WTC11 (cell line): ENCODE data around the gene SORCS1. TPM values are rescaled to one million over a fixed set of nuclear protein-coding genes. Genes with fewer than 3 reads are reported as not detected.

Experiments
- ATAC-seq: fragments of 200-7000 bp; cut with Tn5 transposase; 2 replicates; pipeline ENCODE4 v1.10.0; 2021; ENCODE audit warnings: mild to moderate bottlenecking, moderate library complexity
- CTCF ChIA-PET: fragments of 300-600 bp; sonication (Branson Sonifier 250); formaldehyde crosslinking; loops from one replicate; lab custom pipeline; 2021; ENCODE audit warnings: antibody characterized with exemption; lab: Charles Lee
- POLR2A ChIA-PET: fragments of 350-600 bp; sonication (Branson Sonifier 250); formaldehyde crosslinking; loops from one replicate; lab custom pipeline; 2021; ENCODE audit warnings: antibody characterized with exemption; lab: Charles Lee
- DNase-seq: peaks from one replicate; pipeline ENCODE4 v3.0.0; 2021; ENCODE audit warnings: low spot score
- H3K27ac Mint-ChIP-seq: 2 replicates; pipeline ENCODE4 v1.8.0; 2021; ENCODE audit warnings: mixed read lengths
- H3K27me3 Mint-ChIP-seq: 2 replicates; pipeline ENCODE4 v1.8.0; 2021; ENCODE audit warnings: low read depth, mild to moderate bottlenecking, moderate library complexity, mixed read lengths
- H3K36me3 Mint-ChIP-seq: 2 replicates; pipeline ENCODE4 v1.8.0; 2021; ENCODE audit warnings: mixed read lengths
- H3K4me1 Mint-ChIP-seq: 2 replicates; pipeline ENCODE4 v1.8.0; 2022; ENCODE audit warnings: mixed read lengths
- H3K4me3 Mint-ChIP-seq: 2 replicates; pipeline ENCODE4 v1.8.0; 2021; ENCODE audit warnings: mild to moderate bottlenecking, moderate library complexity, mixed read lengths
- H3K9me3 Mint-ChIP-seq: 2 replicates; pipeline ENCODE4 v1.8.0; 2021; ENCODE audit warnings: mixed read lengths
- ATF2 ChIP-seq: sonication (generic); formaldehyde crosslinking; IDR thresholded peaks from 2 replicates; pipeline ENCODE4 v1.8.1; 2022; ENCODE audit warnings: low read depth, missing genetic modification reagents, borderline replicate concordance
- ATF3 ChIP-seq: sonication (generic); formaldehyde crosslinking; conservative IDR thresholded peaks from 2 replicates; pipeline ENCODE4 v1.8.1; 2022; ENCODE audit warnings: mild to moderate bottlenecking, missing genetic modification reagents
- ATF6 ChIP-seq: sonication (generic); formaldehyde crosslinking; IDR thresholded peaks from 2 replicates; pipeline ENCODE4 v1.8.1; 2023; ENCODE audit warnings: mild to moderate bottlenecking, missing genetic modification reagents
- CREB1 ChIP-seq: sonication (generic); formaldehyde crosslinking; IDR thresholded peaks from 2 replicates; pipeline ENCODE4 v1.8.0; 2023; ENCODE audit warnings: mild to moderate bottlenecking, missing genetic modification reagents
- ELF4 ChIP-seq: sonication (generic); formaldehyde crosslinking; IDR thresholded peaks from 2 replicates; pipeline ENCODE4 v1.8.1; 2022; ENCODE audit warnings: low read depth, mild to moderate bottlenecking, moderate library complexity, missing genetic modification reagents
- FOXK1 ChIP-seq: sonication (generic); formaldehyde crosslinking; IDR thresholded peaks from 2 replicates; pipeline ENCODE4 v1.8.0; 2022; ENCODE audit warnings: mild to moderate bottlenecking, moderate library complexity, missing genetic modification reagents
- GRHL2 ChIP-seq: fragments of 250-450 bp; sonication (Bioruptor Pico); IDR thresholded peaks from 2 replicates; pipeline ENCODE4 v1.8.0; 2022; ENCODE audit warnings: mild to moderate bottlenecking, moderate library complexity; ENCODE audit not compliant: insufficient replicate concordance, severe bottlenecking
- JAZF1 ChIP-seq: fragments of 250-450 bp; sonication (Bioruptor Pico); IDR thresholded peaks from 2 replicates; pipeline ENCODE4 v1.9.0; 2021; ENCODE audit warnings: moderate library complexity, mild to moderate bottlenecking, inconsistent platforms
- NFE2L1 ChIP-seq: sonication (generic); formaldehyde crosslinking; IDR thresholded peaks from 2 replicates; pipeline ENCODE4 v1.8.1; 2023; ENCODE audit warnings: missing genetic modification reagents
- OVOL2 ChIP-seq: fragments of 250-450 bp; sonication (Bioruptor Pico); IDR thresholded peaks from 2 replicates; pipeline ENCODE4 v1.9.0; 2021; ENCODE audit warnings: mild to moderate bottlenecking, borderline replicate concordance
- PRDM15 ChIP-seq: sonication (generic); formaldehyde crosslinking; IDR thresholded peaks from 2 replicates; pipeline ENCODE4 v1.8.0; 2022; ENCODE audit warnings: missing genetic modification reagents
- RORB ChIP-seq: fragments of 250-450 bp; sonication (Bioruptor Pico); IDR thresholded peaks from 2 replicates; pipeline ENCODE4 v1.9.0; 2021; ENCODE audit warnings: mild to moderate bottlenecking
- SP1 ChIP-seq: sonication (generic); formaldehyde crosslinking; conservative IDR thresholded peaks from 2 replicates; pipeline ENCODE4 v1.8.1; 2022; ENCODE audit warnings: missing genetic modification reagents
- TEAD1 ChIP-seq: sonication (generic); formaldehyde crosslinking; IDR thresholded peaks from 2 replicates; pipeline ENCODE4 v1.8.0; 2022; ENCODE audit warnings: mild to moderate bottlenecking, missing genetic modification reagents
- USF1 ChIP-seq: sonication (generic); formaldehyde crosslinking; IDR thresholded peaks from 2 replicates; pipeline ENCODE4 v1.8.0; 2022; ENCODE audit warnings: mild to moderate bottlenecking, missing genetic modification reagents
- ZNF219 ChIP-seq: sonication (generic); formaldehyde crosslinking; IDR thresholded peaks from 2 replicates; pipeline ENCODE4 v1.8.0; 2023; ENCODE audit warnings: missing genetic modification reagents, mild to moderate bottlenecking, borderline replicate concordance
- ZNF317 ChIP-seq: sonication (generic); formaldehyde crosslinking; IDR thresholded peaks from 2 replicates; pipeline ENCODE4 v1.8.1; 2023; ENCODE audit warnings: low read depth, mild to moderate bottlenecking, moderate library complexity, missing genetic modification reagents, borderline replicate concordance
- ZNF423 ChIP-seq: fragments of 250-450 bp; sonication (Bioruptor Pico); IDR thresholded peaks from 2 replicates; pipeline ENCODE4 v2.1.2; 2022; ENCODE audit warnings: mild to moderate bottlenecking, moderate library complexity
- total RNA-seq: library from RNA; stranded (reverse); gene quantifications from 3 replicates; pipeline ENCODE4 v1.2.3, GENCODE V29; 2021

The SORCS1 gene
- total RNA-seq, 1 experiment from 2014 or later = 3.3 TPM

GRCh38 chr10:107081644-107082043 lies 82.9 kb downstream of the SORCS1 start:
- no peak overlapping the region for H3K27ac Mint-ChIP-seq

More at GRCh38 chr10:107081644-107082043, 82.9 kb downstream of the SORCS1 start:
- DNase-seq = no peak
- Mint-ChIP-seq H3K27me3 (no peaks in the 10 kb centered on the region), H3K4me3 (no peak overlapping the region), H3K36me3 (no peaks in the 10 kb centered on the region)
- POLR2A ChIA-PET = no interaction called here
- CTCF ChIA-PET = no interaction called here
- TF ChIP-seq PRDM15 (CRISPR knock-in tag) = no peak
- no peak for TF ChIP-seq ELF4 (CRISPR knock-in tag)
- no peak for TF ChIP-seq ZNF219
- no peak for TF ChIP-seq TEAD1 (CRISPR knock-in tag)
- TF ChIP-seq ZNF317 = no peak
- no peak for TF ChIP-seq ATF2 (CRISPR knock-in tag)
- no peak for TF ChIP-seq RORB (CRISPR knock-in tag)
- no peak for TF ChIP-seq FOXK1
- TF ChIP-seq NFE2L1 (CRISPR knock-in tag) = no peak
- no peak for TF ChIP-seq ATF3 (CRISPR knock-in tag)
- TF ChIP-seq ZNF423 (CRISPR knock-in tag) = no peak
- no peak for TF ChIP-seq CREB1 (CRISPR knock-in tag)
- no peak for TF ChIP-seq JAZF1 (CRISPR knock-in tag)
- TF ChIP-seq USF1 (CRISPR knock-in tag) = no peak
- TF ChIP-seq SP1 (CRISPR knock-in tag) = no peak
- TF ChIP-seq GRHL2 (CRISPR knock-in tag) = no peak
- TF ChIP-seq ATF6 (CRISPR knock-in tag) = no peak
- TF ChIP-seq OVOL2 (CRISPR knock-in tag) = no peak
- TF ChIP-seq, all 79 proteins: peak for 0
- Mint-ChIP-seq H3K4me1 (peaks cover 12% of the 10 kb centered on the region), H3K9me3 (no peaks in the 10 kb centered on the region)
- ATAC-seq = no peak
